Measurements from ENCODE around the gene USP5. TPM values are rescaled to one million over a fixed set of nuclear protein-coding genes. Genes with fewer than 3 reads are reported as not detected.

Gene USP5
- total RNA-seq, 1 experiment from 2014 or later, result 175 TPM

- ChIA-PET POLR2A (interaction anchor here (3.1 kb wide), 1 partner anchor 34 kb away, joined by 16 read pairs; the partner anchor contains the start of genes C12orf57 and RNU7-1), RAD21 (ENCODE audit: low non-redundant PET in 1 of 2, low total read pairs in 2 of 2, uncharacterized antibody in 2 of 2, unreplicated experiment in 2 of 2) (no interaction called here), CTCF (no interaction called here)
- Histone ChIP-seq H3K79me2 (ENCODE audit: insufficient read depth, low read length) (no peaks in the 10 kb centered on the region), H3K4me3 (replicated peaks in 1 of 2; ENCODE audit: low read depth in 1 of 2, low read length in 2 of 2) (no peak overlapping the region), H3K9me2 (ENCODE audit: insufficient read depth) (no peaks in the 10 kb centered on the region), H3K36me3 (ENCODE audit: control insufficient read depth in 1 of 2, insufficient read depth in 2 of 2, low read length in 2 of 2) (no peaks in the 10 kb centered on the region), H3K4me2 (ENCODE audit: low read length) (no peak overlapping the region), H2AFZ (ENCODE audit: low read depth, low read length, poor library complexity, severe bottlenecking) (no peak overlapping the region), H3K27ac (ENCODE audit: low read depth, low read length) (no peak overlapping the region), H3K4me1 (ENCODE audit: control insufficient read depth in 1 of 2, insufficient read depth in 2 of 2, low read length in 2 of 2) (peaks cover 8 to 20% of the 10 kb centered on the region in 2 experiments), H3K9ac (ENCODE audit: low read length) (no peak overlapping the region), H3K9me3 (ENCODE audit: control insufficient read depth in 1 of 2, insufficient read depth in 1 of 2, low read depth in 1 of 2, low read length in 2 of 2) (no peaks in the 10 kb centered on the region), H3K27me3 (ENCODE audit: insufficient read depth, low read length) (no peaks in the 10 kb centered on the region), H4K20me1 (ENCODE audit: insufficient read depth) (no peaks in the 10 kb centered on the region)
- DNase-seq (ENCODE audit: low read depth, low spot score) (no peak), ATAC-seq (no peak)
- BruUV-seq (replicated peaks), result no TSS peak
- intact Hi-C loops (cut with micrococcal nuclease), result no loop called here
- no peak for TF ChIP-seq YY1 (IDR thresholded peaks at IDR 0.05; ENCODE audit: extremely low read depth, insufficient replicate concordance, low read depth, low read length)
Observed at GRCh38 chr12:6909421-6910145, 57.6 kb downstream of the USP5 start.

GRCh38 chr12:6912164-6912935, 60.4 kb downstream of the USP5 start:
- Histone ChIP-seq H3K4me2 (ENCODE audit: low read length) (no peak overlapping the region), H2AFZ (ENCODE audit: low read depth, low read length, poor library complexity, severe bottlenecking) (no peak overlapping the region), H3K4me1 (ENCODE audit: control insufficient read depth in 1 of 2, insufficient read depth in 2 of 2, low read length in 2 of 2) (peaks cover 15 to 26% of the 10 kb centered on the region in 2 experiments), H3K9me3 (ENCODE audit: control insufficient read depth in 1 of 2, insufficient read depth in 1 of 2, low read depth in 1 of 2, low read length in 2 of 2) (no peaks in the 10 kb centered on the region), H3K27ac (ENCODE audit: low read depth, low read length) (no peak overlapping the region), H3K79me2 (ENCODE audit: insufficient read depth, low read length) (peaks cover 13% of the 10 kb centered on the region; the same call in 1 of the 2 replicates), H3K9ac (ENCODE audit: low read length) (no peak overlapping the region), H3K27me3 (ENCODE audit: insufficient read depth, low read length) (no peaks in the 10 kb centered on the region), H3K4me3 (replicated peaks in 1 of 2; ENCODE audit: low read depth in 1 of 2, low read length in 2 of 2) (no peak overlapping the region), H3K36me3 (ENCODE audit: control insufficient read depth in 1 of 2, insufficient read depth in 2 of 2, low read length in 2 of 2) (peaks cover 5 to 8% of the 10 kb centered on the region in 2 experiments), H3K9me2 (ENCODE audit: insufficient read depth) (no peaks in the 10 kb centered on the region), H4K20me1 (ENCODE audit: insufficient read depth) (no peaks in the 10 kb centered on the region)
- ChIA-PET POLR2A (interaction anchor here (0.7 to 1.2 kb wide), 2 partner anchors 26 to 31 kb away, joined by 3 read pairs; partner anchors contain the start of genes C12orf57 and RNU7-1), RAD21 (ENCODE audit: low non-redundant PET in 1 of 2, low total read pairs in 2 of 2, uncharacterized antibody in 2 of 2, unreplicated experiment in 2 of 2) (no interaction called here), CTCF (no interaction called here)
- no peak for ATAC-seq
- DNase-seq (ENCODE audit: low read depth, low spot score), result no peak
- no TSS peak for BruUV-seq (replicated peaks)
- intact Hi-C loops (cut with micrococcal nuclease), result no loop called here
- no peak for TF ChIP-seq ZBTB33 (IDR thresholded peaks at IDR 0.05; ENCODE audit: extremely low read depth, insufficient replicate concordance, low read length)
- TF ChIP-seq ZFX (IDR thresholded peaks at IDR 0.05), result no peak
- TF ChIP-seq ELF1 (IDR thresholded peaks at IDR 0.05; ENCODE audit: borderline replicate concordance, low read depth), result no peak
- TF ChIP-seq YY1 (IDR thresholded peaks at IDR 0.05; ENCODE audit: extremely low read depth, insufficient replicate concordance, low read depth, low read length), result no peak
- no peak for TF ChIP-seq SIN3A (IDR thresholded peaks at IDR 0.05; ENCODE audit: low read depth)
- no peak for TF ChIP-seq POLR2A (IDR thresholded peaks at IDR 0.05; ENCODE audit: borderline replicate concordance, extremely low read depth, insufficient read depth, insufficient read length)
- no peak for TF ChIP-seq ATF3 (IDR thresholded peaks at IDR 0.05)
- TF ChIP-seq POLR2AphosphoS5 (IDR thresholded peaks at IDR 0.05; ENCODE audit: low read depth, low read length), result no peak
- TF ChIP-seq FOSL1 (IDR thresholded peaks at IDR 0.05; ENCODE audit: low read depth), result no peak
- TF ChIP-seq MAX (IDR thresholded peaks at IDR 0.05), result no peak
- TF ChIP-seq CTCF (IDR thresholded peaks at IDR 0.05 in 2 of 3, conservative IDR thresholded peaks at IDR 0.05 in 1 of 3; ENCODE audit: borderline replicate concordance in 1 of 3, insufficient read depth in 1 of 3, low read depth in 2 of 3, low read length in 2 of 3), result no peak
